HG03196 (cell line): ENCODE data around the gene VMP1.
"Not testable (repeated sequence)": the region's sequence is repeated elsewhere in the genome, so short reads cannot be mapped to it uniquely, and the experiment has no call there.

Source experiments
- ATAC-seq: cut with Tn5 transposase; IDR thresholded peaks from one replicate; pipeline ENCODE4 v1.9.1; 2021; ENCODE audit not compliant: unreplicated experiment

VMP1 gene

GRCh38 chr17:59804901-59805465 lies 97.5 kb downstream of the VMP1 start:
- ATAC-seq = no peak

- ATAC-seq = not testable (repeated sequence)
These were observed 98.9 kb downstream of the VMP1 start for GRCh38 chr17:59806322-59806721.

GRCh38 chr17:59807892-59808509 lies 100.5 kb downstream of the VMP1 start:
- ATAC-seq = no peak

- no peak for ATAC-seq
These were observed 103.4 kb downstream of the VMP1 start for GRCh38 chr17:59810894-59811153.

- no peak for ATAC-seq
These were observed 103.8 kb downstream of the VMP1 start for GRCh38 chr17:59811209-59811608.

GRCh38 chr17:59812139-59812538 lies 104.7 kb downstream of the VMP1 start:
- no peak for ATAC-seq

- no peak for ATAC-seq
These were observed 106.8 kb downstream of the VMP1 start for GRCh38 chr17:59814276-59814675.

- ATAC-seq = no peak
These were observed 107.2 kb downstream of the VMP1 start for GRCh38 chr17:59814685-59815084.

GRCh38 chr17:59815965-59816364 lies 108.5 kb downstream of the VMP1 start:
- no peak for ATAC-seq

GRCh38 chr17:59825533-59826322 lies 118.3 kb downstream of the VMP1 start:
- ATAC-seq = no peak

GRCh38 chr17:59826706-59827453 lies 119.4 kb downstream of the VMP1 start:
- no peak for ATAC-seq

GRCh38 chr17:59827721-59828477 lies 120.4 kb downstream of the VMP1 start:
- peak; percentile 27 for ATAC-seq

GRCh38 chr17:59828478-59828760 lies 121.0 kb downstream of the VMP1 start:
- no peak for ATAC-seq

GRCh38 chr17:59828819-59829216 lies 121.4 kb downstream of the VMP1 start:
- not testable (repeated sequence) for ATAC-seq

GRCh38 chr17:59829217-59830006 lies 122.0 kb downstream of the VMP1 start:
- peak; percentile 76 for ATAC-seq

GRCh38 chr17:59830007-59830630 lies 122.7 kb downstream of the VMP1 start:
- ATAC-seq = no peak

- ATAC-seq = no peak
These were observed 123.5 kb downstream of the VMP1 start for GRCh38 chr17:59830846-59831486.

- no peak for ATAC-seq
These were observed 125.5 kb downstream of the VMP1 start for GRCh38 chr17:59832883-59833379.

- ATAC-seq = peak; percentile 68
These were observed 130.0 kb downstream of the VMP1 start for GRCh38 chr17:59837308-59838051.
